ENCODE results near the gene HDDC3. TPM values are rescaled to one million over a fixed set of nuclear protein-coding genes. Genes with fewer than 3 reads are reported as not detected.

The HDDC3 gene
- total and polyA plus RNA-seq, 9 of the 15 experiments (the other 6 are each of a cell fraction or from before 2014, with no cell fraction given) = 14.9 to 55.8 (median 36.9) TPM

DNA sequence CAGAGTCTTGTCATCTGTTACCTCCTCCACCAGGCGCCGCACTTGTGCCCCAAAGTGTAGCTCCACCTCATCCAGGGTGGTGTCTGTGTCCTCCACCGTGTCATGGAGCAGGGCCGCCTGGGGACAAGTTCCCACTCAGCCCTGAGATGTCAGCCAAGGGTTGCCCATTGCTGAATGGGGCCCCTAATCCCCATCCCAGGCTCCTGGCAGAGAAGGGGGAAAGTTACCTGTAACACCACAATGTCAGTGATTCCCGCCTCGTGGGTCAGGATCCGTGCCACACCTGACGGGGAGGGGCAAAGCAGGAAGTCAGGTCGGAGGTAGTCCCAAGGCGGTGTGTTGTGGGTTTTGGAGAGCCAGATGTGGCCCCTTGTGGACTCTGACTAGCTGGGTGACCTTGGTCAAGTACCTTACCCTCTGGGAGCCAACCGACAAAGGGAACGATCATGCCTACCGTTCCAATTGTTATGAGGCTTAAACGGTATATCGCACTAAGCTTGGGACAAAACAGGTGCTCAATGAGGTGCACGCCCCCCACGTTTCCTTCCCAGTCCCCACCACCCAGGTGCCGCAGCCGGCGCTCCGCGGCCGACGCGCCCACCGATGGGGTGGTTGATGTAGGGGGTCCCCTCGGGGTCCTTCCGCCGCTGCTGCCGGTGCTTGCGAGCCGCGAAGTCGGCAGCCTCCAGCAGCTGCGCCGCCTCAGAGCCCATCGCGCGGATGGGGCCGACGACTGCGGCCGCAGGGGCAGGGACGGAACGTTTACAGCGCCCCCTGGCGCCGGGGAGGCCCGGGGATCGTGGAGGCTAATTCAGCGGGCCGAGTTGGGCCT, at the start of gene HDDC3 (continued):
- TF ChIP-seq, protein P1, sequence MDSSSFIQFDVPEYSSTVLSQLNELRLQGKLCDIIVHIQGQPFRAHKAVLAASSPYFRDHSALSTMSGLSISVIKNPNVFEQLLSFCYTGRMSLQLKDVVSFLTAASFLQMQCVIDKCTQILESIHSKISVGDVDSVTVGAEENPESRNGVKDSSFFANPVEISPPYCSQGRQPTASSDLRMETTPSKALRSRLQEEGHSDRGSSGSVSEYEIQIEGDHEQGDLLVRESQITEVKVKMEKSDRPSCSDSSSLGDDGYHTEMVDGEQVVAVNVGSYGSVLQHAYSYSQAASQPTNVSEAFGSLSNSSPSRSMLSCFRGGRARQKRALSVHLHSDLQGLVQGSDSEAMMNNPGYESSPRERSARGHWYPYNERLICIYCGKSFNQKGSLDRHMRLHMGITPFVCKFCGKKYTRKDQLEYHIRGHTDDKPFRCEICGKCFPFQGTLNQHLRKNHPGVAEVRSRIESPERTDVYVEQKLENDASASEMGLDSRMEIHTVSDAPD (CRISPR knock-in tag; IDR thresholded peaks at IDR 0.05) = no peak
- no peak for TF ChIP-seq MCM3 (IDR thresholded peaks at IDR 0.05)
- 0 out of 2 replicates have a peak, but pooled peaks have one; percentile 41 for TF ChIP-seq HSF4 (CRISPR knock-in tag; IDR thresholded peaks at IDR 0.05; ENCODE audit: borderline replicate concordance)
- TF ChIP-seq SAP30 (IDR thresholded peaks at IDR 0.05; ENCODE audit: borderline replicate concordance, insufficient read depth, low read depth, low read length, poor library complexity, severe bottlenecking) = peak; percentile 90
- TF ChIP-seq ZNF696 (CRISPR knock-in tag; conservative IDR thresholded peaks at IDR 0.05) = no peak
- TF ChIP-seq CBX5 (IDR thresholded peaks at IDR 0.05; ENCODE audit: borderline replicate concordance, low read depth) = no peak
- peak; percentile 62; the same call in 1 of the 2 replicates for TF ChIP-seq CREB1 (IDR thresholded peaks at IDR 0.05)
- peak; percentile 81; the same call in 1 of the 2 replicates for TF ChIP-seq CREB1 (CRISPR knock-in tag; IDR thresholded peaks at IDR 0.05)
- TF ChIP-seq BMI1 (IDR thresholded peaks at IDR 0.05; ENCODE audit: low read length) = no peak
- TF ChIP-seq POLR2AphosphoS2 (IDR thresholded peaks at IDR 0.05; ENCODE audit: low read length) = no peak; the same call in 1 of the 2 replicates
- no peak for TF ChIP-seq ZNF316 (IDR thresholded peaks at IDR 0.05)
- no peak for TF ChIP-seq SNAPC5 (CRISPR knock-in tag; IDR thresholded peaks at IDR 0.05)
- peak; percentile 20 for TF ChIP-seq BRD9 (IDR thresholded peaks at IDR 0.05; ENCODE audit: low read depth, partially characterized antibody)
- TF ChIP-seq ETV6 (IDR thresholded peaks at IDR 0.05; ENCODE audit: borderline replicate concordance in 1 of 2, low read depth in 2 of 2, low read length in 1 of 2) = no peak; a peak in 1 of 4 replicates
- no peak for TF ChIP-seq ETV6 (CRISPR knock-in tag; IDR thresholded peaks at IDR 0.05; ENCODE audit: borderline replicate concordance)
- no peak for TF ChIP-seq ZNF695 (CRISPR knock-in tag; IDR thresholded peaks at IDR 0.05)
- TF ChIP-seq NFRKB (IDR thresholded peaks at IDR 0.05; ENCODE audit: low read depth) = peak; percentile 72
- no peak; the same call in 1 of the 2 replicates for TF ChIP-seq MBD2 (IDR thresholded peaks at IDR 0.05; ENCODE audit: borderline replicate concordance, low read depth)
- TF ChIP-seq HMGXB4 (CRISPR knock-in tag; IDR thresholded peaks at IDR 0.05) = peak; percentile 81; the same call in 1 of the 2 replicates
- peak; percentile 92 to 98 (median 98) for TF ChIP-seq CTCF (IDR thresholded peaks at IDR 0.05 in 2 of 3, conservative IDR thresholded peaks at IDR 0.05 in 1 of 3; ENCODE audit: insufficient read depth in 2 of 3, low read depth in 1 of 3, low read length in 3 of 3)
